MM.1S (cell line): ENCODE measurements around the gene SLC19A3.

ENCODE experiments used
- DNase-seq: peaks from one replicate; pipeline ENCODE4 v3.0.0-alpha.2; 2015
- H2AFZ ChIP-seq: fragments of 300-600 bp; sonication (generic); 2 replicates; pipeline ENCODE4 v1.6.0; 2016; ENCODE audit warnings: antibody characterized with exemption, low read length
- H3F3A ChIP-seq: fragments of 300-600 bp; sonication (generic); 2 replicates; pipeline ENCODE4 v1.6.1; 2016; ENCODE audit warnings: mild to moderate bottlenecking, antibody characterized with exemption, low read length, moderate library complexity, mixed read lengths; ENCODE audit not compliant: insufficient read depth
- H3K27ac ChIP-seq: fragments of 300-600 bp; sonication (generic); 2 replicates; pipeline ENCODE4 v1.5.1; 2016; ENCODE audit warnings: mild to moderate bottlenecking, low read length
- H3K27me3 ChIP-seq: fragments of 300-600 bp; sonication (generic); replicated peaks from 2 replicates; pipeline ENCODE4 v1.6.0; 2016; ENCODE audit warnings: low read length; ENCODE audit not compliant: insufficient read depth
- H3K36me3 ChIP-seq: fragments of 300-600 bp; sonication (generic); replicated peaks from 2 replicates; pipeline ENCODE4 v1.6.1; 2016; ENCODE audit warnings: mild to moderate bottlenecking, low read length, mixed read lengths; ENCODE audit not compliant: insufficient read depth
- H3K4me1 ChIP-seq: fragments of 300-600 bp; sonication (generic); 2 replicates; pipeline ENCODE4 v1.6.1; 2016; ENCODE audit warnings: low read length, mixed read lengths
- H3K4me2 ChIP-seq: fragments of 300-600 bp; sonication (generic); 2 replicates; pipeline ENCODE4 v1.6.0; 2016; ENCODE audit warnings: low read depth, low read length
- H3K4me3 ChIP-seq: fragments of 300-600 bp; sonication (generic); 2 replicates; pipeline ENCODE4 v1.5.1; 2016; ENCODE audit warnings: low read length, mixed read lengths
- H3K79me2 ChIP-seq: fragments of 300-600 bp; sonication (generic); 2 replicates; pipeline ENCODE4 v1.6.1; 2016; ENCODE audit warnings: mixed run types, low read length, mixed read lengths
- H3K9ac ChIP-seq: fragments of 300-600 bp; sonication (generic); 2 replicates; pipeline ENCODE4 v1.6.1; 2016; ENCODE audit warnings: low read length, mixed read lengths
- H3K9me2 ChIP-seq: fragments of 300-600 bp; sonication (generic); replicated peaks from 2 replicates; pipeline ENCODE4 v1.6.1; 2016; ENCODE audit warnings: mild to moderate bottlenecking, low read length, mixed read lengths; ENCODE audit not compliant: insufficient read depth
- H3K9me3 ChIP-seq: fragments of 300-600 bp; sonication (generic); replicated peaks from 2 replicates; pipeline ENCODE4 v1.6.1; 2016; ENCODE audit warnings: mild to moderate bottlenecking, low read length, mixed read lengths; ENCODE audit not compliant: insufficient read depth
- H4K20me1 ChIP-seq: fragments of 300-600 bp; sonication (generic); 2 replicates; pipeline ENCODE4 v1.6.1; 2016; ENCODE audit warnings: mild to moderate bottlenecking, low read length, moderate library complexity, mixed read lengths; ENCODE audit not compliant: insufficient read depth
- CTCF ChIP-seq: fragments of 300-600 bp; sonication (generic); IDR thresholded peaks from 2 replicates; pipeline ENCODE4 v1.5.1; 2016; ENCODE audit warnings: antibody characterized with exemption, low read length, mixed read lengths
- EZH2 ChIP-seq: fragments of 300-600 bp; sonication (generic); optimal IDR thresholded peaks from 2 replicates; pipeline ENCODE3; 2017; ENCODE audit warnings: low read depth, mild to moderate bottlenecking, antibody characterized with exemption, low read length, mixed read lengths
- EZH2phosphoT487 ChIP-seq: fragments of 300-600 bp; sonication (generic); IDR thresholded peaks from 2 replicates; pipeline ENCODE4 v1.6.1; 2018; ENCODE audit warnings: antibody characterized with exemption, low read length

The SLC19A3 gene

GRCh38 chr2:227642656-227643055 lies 75.2 kb downstream of the SLC19A3 start:
- Histone ChIP-seq H3K27me3 (no peaks in the 10 kb centered on the region), H3K9me3 (no peaks in the 10 kb centered on the region), H3K27ac (no peak overlapping the region), H4K20me1 (no peaks in the 10 kb centered on the region), H3K79me2 (no peaks in the 10 kb centered on the region), H3K9me2 (no peaks in the 10 kb centered on the region), H3F3A (no peaks in the 10 kb centered on the region), H2AFZ (no peak overlapping the region), H3K4me2 (no peak overlapping the region), H3K36me3 (no peaks in the 10 kb centered on the region), H3K4me3 (no peak overlapping the region), H3K4me1 (no peaks in the 10 kb centered on the region), H3K9ac (no peak overlapping the region)
- no peak for DNase-seq
- no peak for TF ChIP-seq EZH2phosphoT487
- no peak for TF ChIP-seq CTCF
- no peak for TF ChIP-seq EZH2

- no peak overlapping the region for H3K4me2 ChIP-seq
- H3F3A ChIP-seq, result no peaks in the 10 kb centered on the region
- no peaks in the 10 kb centered on the region for H3K4me1 ChIP-seq
- no peak overlapping the region for H3K27ac ChIP-seq
- H3K9ac ChIP-seq, result no peak overlapping the region
- no peaks in the 10 kb centered on the region for H3K9me2 ChIP-seq
- no peaks in the 10 kb centered on the region for H3K9me3 ChIP-seq
- no peak overlapping the region for H3K4me3 ChIP-seq
- H3K36me3 ChIP-seq, result no peaks in the 10 kb centered on the region
- TF ChIP-seq CTCF (no peak), EZH2phosphoT487 (no peak), EZH2 (no peak)
- no peak overlapping the region for H2AFZ ChIP-seq
- no peaks in the 10 kb centered on the region for H3K27me3 ChIP-seq
- no peak for DNase-seq
- no peaks in the 10 kb centered on the region for H4K20me1 ChIP-seq
- H3K79me2 ChIP-seq, result no peaks in the 10 kb centered on the region
These were observed 83.6 kb downstream of the SLC19A3 start for GRCh38 chr2:227634201-227634600.
